Ovary (tissue), 3 donors: ENCODE measurements around the gene ADORA1.

Experiments
- EP300 ChIP-seq: sonication (generic); formaldehyde crosslinking; IDR thresholded peaks from one replicate; pipeline ENCODE4 v1.6.1; 2017; ENCODE audit warnings: antibody characterized with exemption
- POLR2A ChIP-seq: fragments of 450-650 bp; IDR thresholded peaks from one replicate; pipeline ENCODE4 v1.6.1; 2017; ENCODE audit warnings: antibody characterized with exemption, mild to moderate bottlenecking, moderate library complexity
- TF ChIP-seq, protein P1 (sequence below), 3 donors: fragments of 450-650 bp in 2 of 3; fragments of 200-600 bp in 1 of 3; IDR thresholded peaks; one replicate each; pipeline versions ENCODE4 v1.5.1 to v1.8.0; 2016 to 2022; ENCODE audit warnings: antibody characterized with exemption in 3 of 3, mild to moderate bottlenecking in 1 of 3
- donor health status: DM: no; HTN: no; CAD: no.

DNA sequence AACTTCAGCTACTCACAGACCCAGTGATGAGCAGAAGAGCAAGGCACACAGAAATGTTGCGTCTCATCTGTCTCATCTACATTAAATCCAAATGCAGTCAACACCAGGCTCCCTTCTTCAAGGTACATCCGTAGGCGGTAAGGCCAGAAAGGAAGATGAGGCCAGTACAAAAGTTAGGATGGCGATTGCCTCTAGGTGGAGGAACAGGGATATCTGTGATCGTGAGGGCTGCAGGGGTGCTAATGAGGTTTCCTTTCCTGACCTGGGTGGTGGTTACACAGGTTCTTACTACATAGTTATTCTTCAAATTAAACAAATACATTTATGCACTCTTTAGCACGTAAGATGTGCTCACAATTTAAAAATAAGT lies 49.5 kb downstream of the ADORA1 start:
- TF ChIP-seq POLR2A (no peak), EP300 (no peak)
- TF ChIP-seq, protein P1, sequence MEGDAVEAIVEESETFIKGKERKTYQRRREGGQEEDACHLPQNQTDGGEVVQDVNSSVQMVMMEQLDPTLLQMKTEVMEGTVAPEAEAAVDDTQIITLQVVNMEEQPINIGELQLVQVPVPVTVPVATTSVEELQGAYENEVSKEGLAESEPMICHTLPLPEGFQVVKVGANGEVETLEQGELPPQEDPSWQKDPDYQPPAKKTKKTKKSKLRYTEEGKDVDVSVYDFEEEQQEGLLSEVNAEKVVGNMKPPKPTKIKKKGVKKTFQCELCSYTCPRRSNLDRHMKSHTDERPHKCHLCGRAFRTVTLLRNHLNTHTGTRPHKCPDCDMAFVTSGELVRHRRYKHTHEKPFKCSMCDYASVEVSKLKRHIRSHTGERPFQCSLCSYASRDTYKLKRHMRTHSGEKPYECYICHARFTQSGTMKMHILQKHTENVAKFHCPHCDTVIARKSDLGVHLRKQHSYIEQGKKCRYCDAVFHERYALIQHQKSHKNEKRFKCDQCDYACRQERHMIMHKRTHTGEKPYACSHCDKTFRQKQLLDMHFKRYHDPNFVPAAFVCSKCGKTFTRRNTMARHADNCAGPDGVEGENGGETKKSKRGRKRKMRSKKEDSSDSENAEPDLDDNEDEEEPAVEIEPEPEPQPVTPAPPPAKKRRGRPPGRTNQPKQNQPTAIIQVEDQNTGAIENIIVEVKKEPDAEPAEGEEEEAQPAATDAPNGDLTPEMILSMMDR (IDR thresholded peaks at IDR 0.05) = no peak
